Measurements from ENCODE around the gene RANBP1. TPM values are rescaled to one million over a fixed set of nuclear protein-coding genes. Genes with fewer than 3 reads are reported as not detected.

Gene RANBP1
- total RNA-seq, 2 experiments from 2014 or later, result 406 to 570 TPM

- CTCF ChIA-PET (ENCODE audit: unreplicated experiment), result no interaction called here
- H3K4me3 ChIP-seq (ENCODE audit: low read depth, low read length, poor library complexity, severe bottlenecking), result no peak overlapping the region
- no peak overlapping the region for H3K4me2 ChIP-seq (ENCODE audit: low read length)
- H3K36me3 ChIP-seq (ENCODE audit: insufficient read depth, low read length), result peaks cover 82% of the 10 kb centered on the region
- peaks cover 24% of the 10 kb centered on the region for H3K79me2 ChIP-seq (ENCODE audit: insufficient read depth, low read depth, low read length)
- no peak overlapping the region for H2AFZ ChIP-seq (ENCODE audit: low read length)
- peaks cover 15% of the 10 kb centered on the region for H4K20me1 ChIP-seq (ENCODE audit: insufficient read depth, low read length)
- TF ChIP-seq CTCF (conservative IDR thresholded peaks at IDR 0.05; ENCODE audit: low read length) (no peak), EZH2phosphoT487 (IDR thresholded peaks at IDR 0.05; ENCODE audit: borderline replicate concordance, low read depth, low read length) (no peak)
- intact Hi-C loops (cut with micrococcal nuclease; ENCODE audit: unreplicated experiment), result no loop called here
- H3K9me2 ChIP-seq (ENCODE audit: insufficient read depth, low read length), result no peaks in the 10 kb centered on the region
- DNase-seq (ENCODE audit: low spot score), result no peak
- BruUV-seq (replicated peaks), result no TSS peak
- H3K4me1 ChIP-seq (ENCODE audit: insufficient read depth, low read length, poor library complexity, severe bottlenecking), result peaks cover 11% of the 10 kb centered on the region
- H3K9me3 ChIP-seq (ENCODE audit: low read length), result no peaks in the 10 kb centered on the region
- H3K27ac ChIP-seq (ENCODE audit: low read depth, low read length, poor library complexity, severe bottlenecking), result no peak overlapping the region
- POLR2A ChIA-PET, result no interaction called here
These were observed 9.6 kb downstream of the RANBP1 start for GRCh38 chr22:20125201-20126174.

- POLR2A ChIA-PET, result no interaction called here
- H4K20me1 ChIP-seq (ENCODE audit: insufficient read depth, low read length), result peaks cover 14% of the 10 kb centered on the region
These were observed 10.6 kb downstream of the RANBP1 start for GRCh38 chr22:20126284-20127029.

More at GRCh38 chr22:20126284-20127029, 10.6 kb downstream of the RANBP1 start:
- no peaks in the 10 kb centered on the region for H3K9me3 ChIP-seq (ENCODE audit: low read length)
- CTCF ChIA-PET (ENCODE audit: unreplicated experiment), result no interaction called here
- H3K9me2 ChIP-seq (ENCODE audit: insufficient read depth, low read length), result no peaks in the 10 kb centered on the region
- H3K36me3 ChIP-seq (ENCODE audit: insufficient read depth, low read length), result peaks cover 72% of the 10 kb centered on the region
- DNase-seq (ENCODE audit: low spot score), result no peak
- no peak overlapping the region for H3K4me3 ChIP-seq (ENCODE audit: low read depth, low read length, poor library complexity, severe bottlenecking)
- H3K4me2 ChIP-seq (ENCODE audit: low read length), result no peak overlapping the region
- no TSS peak for BruUV-seq (replicated peaks)
- peaks cover 11% of the 10 kb centered on the region for H3K4me1 ChIP-seq (ENCODE audit: insufficient read depth, low read length, poor library complexity, severe bottlenecking)
- H3K79me2 ChIP-seq (ENCODE audit: insufficient read depth, low read depth, low read length), result peaks cover 15% of the 10 kb centered on the region; the same call in 1 of the 2 replicates
- H2AFZ ChIP-seq (ENCODE audit: low read length), result no peak overlapping the region
- intact Hi-C loops (cut with micrococcal nuclease; ENCODE audit: unreplicated experiment), result no loop called here
- TF ChIP-seq CTCF (conservative IDR thresholded peaks at IDR 0.05; ENCODE audit: low read length) (no peak), EZH2phosphoT487 (IDR thresholded peaks at IDR 0.05; ENCODE audit: borderline replicate concordance, low read depth, low read length) (no peak)
- H3K27ac ChIP-seq (ENCODE audit: low read depth, low read length, poor library complexity, severe bottlenecking), result no peak overlapping the region

All from OCI-LY7 (cell line).